Ramos (cell line): ENCODE data around the gene ATP2A3.
"Not testable (repeated sequence)": the region's sequence is repeated elsewhere in the genome, so short reads cannot be mapped to it uniquely, and the experiment has no call there.

Experiments
- in situ Hi-C: fragments of 300-500 bp; cut with MboI; formaldehyde crosslinking; loops from one replicate; pipeline ENCODE4 v1.14.3; 2022; ENCODE audit warnings: low sequenced_read_pairs; ENCODE audit not compliant: unreplicated experiment

The ATP2A3 gene

DNA sequence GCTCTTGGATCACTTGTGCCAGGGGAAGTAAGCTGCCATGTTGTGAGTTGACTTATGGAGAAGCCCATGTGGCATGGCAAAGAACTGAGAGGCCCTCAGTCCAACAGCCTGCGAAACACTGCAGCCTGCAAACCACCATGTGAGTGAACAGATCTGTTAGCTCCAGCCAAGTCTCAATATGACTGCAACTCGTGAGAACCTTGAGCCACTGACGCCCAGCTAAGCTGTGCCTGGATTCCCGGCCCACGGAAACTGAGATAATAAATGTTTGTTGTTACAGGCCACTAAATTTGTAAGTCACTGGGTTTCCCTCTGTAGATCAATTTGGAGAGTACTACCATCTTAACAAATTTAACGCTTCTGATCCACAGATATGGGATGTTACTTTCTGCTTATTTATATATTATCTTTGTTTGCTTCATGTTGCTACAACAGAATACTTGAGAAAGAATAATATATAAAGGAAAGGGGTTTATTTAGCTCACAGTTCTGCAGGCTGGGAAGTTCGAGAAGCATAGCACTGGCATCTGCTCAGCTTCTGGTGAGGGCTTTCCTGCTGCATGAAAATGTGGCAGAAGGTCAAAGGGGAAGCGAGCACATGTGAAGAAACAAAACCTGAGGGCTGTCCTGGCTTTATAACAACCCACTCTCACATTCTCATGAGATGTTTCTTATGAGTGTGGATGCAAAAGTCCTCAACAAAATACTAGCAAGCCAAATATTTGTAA lies 29.4 kb upstream of the ATP2A3 start:
- in situ Hi-C loops: no loop called here

DNA sequence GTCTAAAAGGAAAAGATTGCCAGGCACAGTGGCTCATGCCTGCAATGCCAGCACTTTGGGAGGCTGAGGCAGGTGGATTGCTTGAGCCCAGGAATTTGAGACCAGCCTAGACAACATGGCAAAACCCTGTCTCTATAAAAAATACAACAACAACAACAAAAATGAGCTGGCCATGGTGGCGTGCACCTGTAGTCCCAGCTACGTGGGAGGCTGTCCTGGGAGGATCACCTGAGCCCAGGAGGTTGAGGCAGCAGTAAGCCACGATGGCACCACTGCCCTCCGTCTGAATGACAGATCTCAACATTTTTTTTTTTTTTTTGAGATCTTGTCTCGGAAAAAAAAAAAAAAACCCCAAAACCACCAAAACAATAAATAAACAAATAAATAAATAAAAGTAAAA lies 28.1 kb upstream of the ATP2A3 start:
- in situ Hi-C loops: no loop called here

DNA sequence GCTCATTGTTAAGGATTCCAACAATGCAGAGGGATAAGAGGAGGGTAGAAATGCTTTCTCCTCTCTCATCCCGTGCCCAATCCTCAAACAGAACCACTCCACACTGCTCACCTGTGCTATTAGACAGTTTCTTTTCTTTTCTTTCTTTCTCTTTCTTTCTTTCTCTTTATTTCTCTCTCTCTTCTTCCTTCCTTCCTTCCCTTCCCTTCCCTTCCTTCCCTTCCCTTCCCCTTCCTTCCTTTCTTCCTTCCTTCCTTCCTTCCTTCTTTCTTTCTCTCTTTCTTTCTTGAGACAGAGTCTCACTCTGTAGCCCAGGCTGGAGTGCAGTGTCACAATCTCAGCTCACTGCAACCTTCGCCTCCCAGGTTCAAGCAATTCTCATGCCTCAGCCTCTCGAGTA lies 27.5 kb upstream of the ATP2A3 start:
- in situ Hi-C loops: not testable (repeated sequence)

DNA sequence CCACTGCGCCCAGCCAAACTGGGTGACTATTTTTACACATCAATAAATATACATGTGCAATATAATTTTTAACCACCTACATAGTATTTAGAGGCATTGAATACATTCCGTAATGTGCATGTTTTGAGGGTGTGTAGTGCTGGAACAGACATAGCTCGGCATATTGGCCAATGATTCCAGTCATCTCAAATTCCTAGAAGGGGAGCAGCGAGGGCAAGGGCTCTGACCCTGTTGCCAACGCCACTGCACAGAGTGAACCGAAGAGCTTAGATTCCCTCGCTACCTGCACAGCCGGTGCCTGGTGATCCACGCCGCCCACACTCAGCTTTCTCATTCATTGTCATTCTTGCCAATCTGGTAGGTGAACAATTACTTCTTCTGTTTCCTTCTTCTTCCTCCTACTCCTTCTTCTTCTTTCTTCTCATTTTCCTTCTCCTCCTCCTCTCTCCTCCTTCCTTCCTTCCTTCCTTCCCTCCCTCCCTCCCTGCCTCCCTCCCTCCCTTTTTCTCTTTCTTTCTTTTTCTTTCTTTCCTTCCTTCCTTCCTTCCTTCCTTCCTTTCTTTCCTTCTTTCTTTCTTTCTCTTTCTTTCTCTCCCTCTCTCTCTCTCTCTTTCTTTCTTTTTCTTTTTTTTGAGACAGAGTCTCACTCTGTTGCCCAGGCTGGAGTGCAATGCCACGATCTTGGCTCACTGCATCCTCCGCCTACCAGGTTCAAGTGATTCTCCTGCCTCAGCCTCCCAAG lies 26.3 kb upstream of the ATP2A3 start:
- in situ Hi-C loops: no loop called here

DNA sequence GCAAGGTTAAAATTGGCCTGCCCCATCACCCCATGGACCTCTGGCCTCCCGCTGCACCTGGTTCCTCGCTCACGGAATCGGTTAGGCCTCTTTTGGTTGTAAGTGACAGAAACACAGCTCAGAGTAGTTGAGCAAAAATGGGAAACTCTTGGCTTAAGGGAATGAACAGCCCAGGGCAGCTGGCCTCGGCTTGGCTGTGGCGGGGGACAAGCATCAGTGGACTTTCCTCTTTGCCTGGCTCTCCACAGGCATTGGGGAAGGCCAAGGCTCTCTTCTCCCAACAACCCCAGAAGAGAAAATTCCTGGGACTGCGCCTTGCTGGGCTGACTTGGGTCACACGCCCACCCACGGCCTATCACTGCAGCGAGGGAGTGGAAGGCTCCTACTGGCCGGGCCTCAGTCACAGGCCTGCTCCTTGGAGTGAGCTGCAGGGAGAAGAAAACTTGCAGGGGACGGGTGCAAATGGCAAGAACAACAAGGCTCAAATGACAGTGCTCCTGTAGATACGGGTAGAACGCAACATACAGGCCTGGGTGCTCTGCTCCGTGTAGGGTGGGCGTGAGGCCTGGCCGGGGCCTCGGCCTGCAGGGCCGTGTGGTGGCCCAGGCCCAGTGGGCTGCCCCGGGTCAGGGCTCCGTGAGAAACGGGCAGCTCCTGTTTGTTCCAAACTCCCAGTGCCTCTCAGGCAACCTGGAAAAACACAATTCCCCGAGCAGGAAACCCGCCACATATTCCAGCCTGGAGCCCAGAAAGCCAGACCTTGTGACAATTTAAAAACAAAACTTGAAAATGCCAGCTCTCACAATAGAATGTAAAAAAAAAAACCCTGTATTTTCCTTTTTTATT lies 25.0 kb upstream of the ATP2A3 start:
- in situ Hi-C loops: no loop called here

DNA sequence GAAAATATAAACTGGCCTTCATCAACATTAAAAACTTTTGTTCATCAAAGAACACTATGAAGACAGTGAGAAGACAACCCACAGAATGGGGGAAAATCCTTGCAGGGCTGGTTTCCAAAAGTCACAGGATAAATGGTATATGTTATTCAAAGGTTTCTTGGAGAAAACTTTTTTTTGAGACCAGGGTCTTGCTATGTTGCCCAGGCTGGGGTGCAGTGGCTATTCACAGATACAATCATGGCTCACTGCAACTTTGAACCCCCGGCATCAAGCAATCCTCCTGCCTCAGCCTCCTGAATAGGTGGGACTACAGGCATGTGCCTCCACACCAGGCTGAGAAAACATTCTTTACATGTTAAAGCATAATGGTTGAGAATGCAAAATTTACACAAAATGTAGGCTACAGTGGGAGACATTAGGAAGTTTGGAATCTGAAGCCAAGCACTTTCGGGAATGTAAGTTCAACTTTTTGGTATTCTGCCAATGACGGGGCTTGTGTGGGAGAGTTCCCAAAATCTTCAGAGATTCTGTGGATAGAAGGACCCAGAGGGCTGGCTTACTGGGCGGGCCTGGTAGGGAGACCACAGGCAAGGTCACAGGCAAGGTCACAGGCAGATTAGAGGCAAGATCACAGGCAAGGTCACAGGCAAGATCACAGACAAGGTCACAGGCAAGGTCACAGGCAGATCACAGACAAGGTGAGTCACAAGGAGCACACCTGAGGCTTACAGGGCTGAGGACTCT lies 24.2 kb upstream of the ATP2A3 start:
- in situ Hi-C loops: no loop called here

DNA sequence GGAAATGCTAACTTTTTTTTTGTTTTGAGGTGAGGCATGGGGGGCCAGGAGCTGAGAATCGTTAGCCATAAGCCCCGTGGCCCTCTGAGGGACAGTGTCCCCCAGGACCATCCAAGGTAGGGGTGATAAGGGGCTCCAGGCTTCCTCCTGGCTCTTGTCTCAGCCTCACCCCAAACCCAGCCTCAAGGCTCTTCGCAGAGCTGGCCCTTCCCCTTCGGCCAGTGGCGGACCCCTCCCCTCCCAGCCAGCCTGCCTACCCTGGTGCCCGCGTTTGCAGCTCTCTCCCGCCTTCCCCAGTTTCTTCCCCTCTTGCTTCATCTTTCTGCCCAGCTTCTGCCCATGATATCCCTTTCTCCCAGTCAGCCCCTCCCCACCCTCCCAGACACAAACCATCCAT lies 22.7 kb upstream of the ATP2A3 start:
- in situ Hi-C loops: no loop called here

DNA sequence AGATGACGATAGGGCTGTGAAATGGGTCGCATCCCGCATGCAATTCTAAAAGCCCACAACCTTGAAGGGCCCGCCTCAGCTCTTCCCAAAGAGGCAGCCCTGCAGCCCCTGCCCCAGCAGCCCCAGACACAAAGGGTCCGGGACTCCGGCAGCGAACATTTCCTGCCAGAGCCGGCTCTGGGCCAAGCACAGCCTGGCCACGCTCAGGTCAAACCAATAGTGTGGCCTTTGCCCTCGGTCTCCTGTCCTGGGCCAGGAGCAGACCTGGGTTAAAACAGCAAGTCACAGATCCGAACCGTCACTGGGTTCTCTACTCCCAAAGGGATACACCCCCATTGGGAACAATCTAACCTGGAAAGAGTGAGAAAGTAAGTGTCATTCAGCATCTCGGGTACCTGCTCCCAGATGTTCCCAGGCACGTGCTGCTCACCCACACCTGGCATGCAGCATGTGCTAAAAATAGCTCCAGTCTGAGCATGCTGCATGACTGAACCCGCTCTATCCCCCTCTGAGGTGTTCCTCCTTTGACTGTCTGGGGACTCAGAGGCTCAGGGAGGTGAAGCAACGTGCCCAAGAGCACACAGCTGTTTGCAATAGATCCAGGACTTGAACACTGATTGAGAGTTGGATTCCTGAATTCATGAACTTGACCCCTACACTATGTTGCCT lies 22.2 kb upstream of the ATP2A3 start:
- in situ Hi-C loops: no loop called here

DNA sequence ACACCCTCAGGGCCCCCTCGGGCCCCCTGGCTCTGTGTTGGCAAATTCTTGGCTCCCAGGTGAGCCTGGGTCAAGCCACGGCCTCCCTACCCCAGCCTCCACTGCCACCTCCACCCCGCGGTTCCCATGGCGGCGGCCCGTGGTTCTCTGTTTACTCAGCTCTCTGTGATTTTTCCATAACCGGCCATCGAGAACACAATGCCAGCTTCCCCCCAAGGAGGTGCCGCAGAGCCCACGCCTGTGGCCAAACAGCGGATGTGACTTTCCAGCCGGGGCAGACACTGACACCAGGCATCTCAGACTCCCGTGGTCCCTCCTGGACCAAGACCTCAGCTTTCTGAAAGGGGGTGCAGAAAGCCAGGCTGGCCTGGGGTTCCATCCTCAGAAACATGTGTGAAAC lies 21.6 kb upstream of the ATP2A3 start:
- in situ Hi-C loops: no loop called here

DNA sequence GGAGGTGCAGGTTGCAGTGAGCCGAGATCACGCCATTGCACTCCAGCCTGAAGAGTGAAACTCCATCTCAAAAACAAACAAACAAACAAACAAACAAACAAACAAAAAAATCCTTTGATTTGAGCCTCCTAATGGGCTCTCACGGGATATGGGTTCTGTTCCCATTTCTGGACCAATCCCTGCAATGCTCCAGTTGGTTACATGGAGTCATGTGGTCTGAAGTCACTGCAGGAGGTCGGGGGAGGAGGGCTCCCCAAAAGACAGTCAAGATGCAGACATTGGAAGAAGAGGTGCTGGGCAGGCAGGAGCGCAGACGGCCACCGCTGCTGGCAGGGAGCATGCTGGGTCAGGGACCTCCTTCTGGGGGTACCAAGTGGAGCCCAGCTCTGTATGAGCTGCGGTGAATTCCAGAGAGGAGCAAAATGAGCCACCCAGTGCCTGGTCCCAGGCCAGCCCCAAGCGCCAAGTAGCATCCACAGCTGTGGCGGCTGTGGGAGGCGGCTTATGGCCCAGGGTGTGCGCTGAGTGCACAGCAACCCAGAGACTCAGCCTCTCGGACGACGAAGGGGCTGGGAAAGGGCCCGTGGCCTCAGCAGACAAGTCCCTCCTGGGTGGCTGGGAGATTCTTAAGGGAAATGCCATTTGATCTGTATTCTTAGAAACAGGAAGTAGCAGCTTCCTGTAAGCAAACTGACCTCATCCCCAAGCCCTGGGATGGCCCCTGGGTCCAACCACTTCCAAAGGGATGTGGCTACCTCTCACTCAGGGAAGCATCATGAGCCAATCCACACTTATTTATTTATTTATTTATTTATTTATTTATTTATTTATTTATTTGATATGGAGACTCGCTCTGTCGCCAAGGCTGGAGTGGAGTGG lies 19.6 kb upstream of the ATP2A3 start:
- in situ Hi-C loops: no loop called here

DNA sequence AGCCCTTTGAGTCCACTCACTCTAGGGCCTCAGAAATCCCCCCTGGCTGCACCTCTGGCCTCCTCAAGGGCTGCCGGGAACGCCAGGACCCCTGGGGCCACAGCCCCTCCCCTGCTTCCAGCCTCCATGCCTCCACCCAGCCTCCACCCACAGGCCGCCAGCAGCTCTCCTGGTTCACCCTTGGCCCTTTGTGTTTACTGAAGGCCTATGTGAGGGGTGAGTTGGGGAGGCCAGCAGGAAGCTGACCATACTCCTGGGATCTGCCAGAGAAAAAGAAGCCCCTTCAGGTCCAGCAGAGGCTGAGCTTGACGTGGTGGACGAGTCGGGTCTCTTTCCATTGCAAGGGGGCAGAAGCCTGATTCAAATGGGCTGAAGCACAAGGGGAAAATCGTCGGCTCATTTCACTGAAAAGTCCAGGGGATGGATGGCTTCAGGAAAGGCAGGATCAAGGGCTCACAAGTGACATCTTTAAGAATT lies 18.3 kb upstream of the ATP2A3 start:
- in situ Hi-C loops: no loop called here

DNA sequence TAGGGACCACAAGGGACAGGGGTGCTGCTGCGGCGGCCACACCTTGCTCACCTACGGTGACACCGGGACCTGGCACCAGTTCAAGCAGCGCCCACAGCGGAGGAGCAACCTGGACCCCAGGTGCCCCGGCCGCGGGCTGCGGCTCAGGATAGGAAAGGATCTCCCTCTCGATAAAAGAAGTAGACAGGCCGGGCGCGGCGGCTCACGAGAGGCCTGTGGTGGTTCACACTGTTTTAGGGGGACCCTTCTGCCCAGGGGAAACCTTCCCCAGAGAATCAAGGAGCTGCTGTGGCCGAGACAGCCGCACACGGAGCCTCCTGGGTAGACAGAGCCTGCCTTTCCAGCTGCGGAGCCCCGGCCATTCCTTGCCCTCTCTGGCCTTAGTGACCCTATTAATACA lies 17.9 kb upstream of the ATP2A3 start:
- in situ Hi-C loops: no loop called here

DNA sequence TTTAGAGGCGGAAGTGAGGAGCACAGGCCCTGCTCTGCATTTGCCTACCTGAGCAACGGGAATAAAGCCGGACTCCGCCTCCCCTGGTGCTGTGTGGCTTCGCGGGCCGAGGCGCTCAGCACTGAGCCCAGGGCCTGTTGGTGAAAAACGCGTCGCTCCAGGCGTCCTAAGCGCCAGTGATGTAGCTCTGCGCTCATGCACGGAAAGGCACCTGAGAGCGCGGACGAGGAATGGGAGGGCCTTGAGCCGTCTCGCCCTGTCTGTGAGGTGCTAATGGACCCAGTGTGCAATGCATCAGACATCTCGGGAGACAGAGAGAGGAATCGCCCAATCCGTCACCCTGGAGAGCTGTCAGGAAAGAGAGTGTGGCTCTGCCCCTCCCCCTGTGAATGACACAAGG lies 17.2 kb upstream of the ATP2A3 start:
- in situ Hi-C loops: no loop called here

DNA sequence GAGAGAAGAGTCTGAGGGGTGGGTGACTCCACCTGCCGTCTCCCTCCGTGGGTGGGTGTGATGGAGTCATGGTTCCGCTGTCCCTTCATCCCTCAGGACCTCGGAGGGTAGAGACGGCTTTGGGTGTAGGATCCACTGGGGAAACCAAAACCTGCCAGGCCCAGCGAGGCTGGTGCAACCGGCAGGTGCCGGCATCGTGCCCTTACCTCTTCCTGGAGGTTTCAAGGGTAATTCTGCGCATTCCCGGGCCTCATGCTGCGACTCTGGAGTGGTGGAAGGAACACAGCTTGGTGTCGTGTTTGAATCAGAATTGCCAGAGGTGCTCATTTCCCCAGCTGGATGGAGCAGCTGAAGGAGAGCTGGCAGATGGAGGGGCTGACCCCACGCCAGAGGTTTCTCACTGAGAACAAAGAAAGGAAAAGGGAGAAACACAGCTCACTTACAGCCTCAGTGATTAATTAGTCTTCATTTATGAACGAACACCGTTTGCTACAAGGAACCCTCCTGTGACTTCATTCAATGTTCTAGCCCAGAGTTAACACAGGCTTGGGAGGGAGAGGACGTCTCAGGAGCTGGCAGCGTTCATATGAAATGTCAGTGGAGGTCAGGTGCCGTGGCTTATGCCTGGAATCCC lies 16.3 kb upstream of the ATP2A3 start:
- in situ Hi-C loops: no loop called here

DNA sequence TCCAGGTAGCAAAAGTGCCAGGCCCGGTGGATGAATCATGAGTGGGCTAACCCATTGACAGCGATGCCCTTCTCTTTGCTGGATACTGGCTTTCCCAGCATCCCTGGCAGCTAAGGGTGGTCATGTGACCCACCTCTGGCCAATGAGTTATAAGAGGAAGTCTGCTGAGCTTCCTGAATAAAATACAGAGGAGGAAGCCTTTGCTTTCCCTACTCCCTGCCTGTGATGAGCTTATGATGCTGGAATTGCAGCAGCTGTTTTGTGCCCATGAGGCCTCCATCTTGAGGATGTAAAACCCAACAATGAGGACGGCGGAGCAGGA lies 15.0 kb upstream of the ATP2A3 start:
- in situ Hi-C loops: no loop called here

DNA sequence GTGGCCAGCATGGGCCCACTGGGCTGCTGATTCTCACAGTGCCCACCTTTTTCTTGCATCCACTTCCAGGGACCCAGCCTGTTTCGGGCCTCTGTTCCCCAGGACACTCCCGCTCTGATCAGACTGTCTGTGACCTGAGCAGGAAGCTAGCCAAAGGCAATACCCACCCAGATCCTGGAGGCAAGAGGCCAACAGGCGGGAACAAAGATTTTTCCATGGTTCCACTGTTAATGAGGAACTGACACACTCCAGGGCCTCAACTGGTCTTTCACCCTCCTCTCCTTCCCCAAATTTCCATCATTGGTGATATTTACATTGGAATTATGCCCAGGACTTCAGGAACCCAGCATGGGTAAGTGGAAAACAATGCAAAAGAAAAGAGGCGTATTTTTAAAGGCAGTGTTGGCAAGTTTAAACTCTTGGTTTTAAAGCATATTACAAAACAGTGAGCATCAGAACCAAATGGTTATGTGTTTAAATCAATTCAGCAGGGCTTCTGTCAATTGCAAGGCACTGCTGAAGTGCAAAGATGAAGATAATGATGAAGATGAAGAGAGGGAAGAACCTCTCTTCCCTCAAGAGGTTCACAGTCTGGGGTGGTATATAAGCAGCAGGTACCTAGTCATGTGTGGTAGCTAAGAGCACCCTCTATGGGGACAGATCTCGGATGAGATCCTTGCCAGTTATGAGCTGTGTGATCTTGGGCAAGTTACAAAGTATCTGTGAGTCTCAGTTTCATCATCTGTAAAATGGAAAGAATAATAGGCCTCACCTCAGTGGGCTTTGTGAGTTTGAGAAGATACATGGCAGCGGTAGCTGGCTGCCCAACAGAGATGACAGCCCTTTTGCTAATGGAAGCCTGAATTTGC lies 14.4 kb upstream of the ATP2A3 start:
- in situ Hi-C loops: no loop called here

DNA sequence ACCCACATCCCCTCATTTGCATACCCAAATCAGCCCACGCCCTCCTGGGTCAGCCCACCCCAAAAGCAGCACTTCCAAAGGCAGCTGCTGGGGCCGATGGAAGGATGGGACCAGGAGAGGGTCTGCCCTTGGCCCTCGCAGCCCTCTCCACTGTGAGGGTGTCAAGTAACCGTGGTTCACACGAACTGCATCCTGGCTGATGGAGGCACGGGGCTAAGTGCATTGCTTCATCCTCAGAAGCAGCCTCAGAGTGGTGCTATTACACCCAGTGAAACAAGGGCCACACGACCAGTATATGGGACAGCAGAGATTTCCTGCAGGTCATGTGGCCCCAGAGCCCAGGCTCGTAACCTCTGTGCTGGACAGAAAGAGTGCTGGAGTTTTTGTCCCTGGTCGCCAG lies 13.2 kb upstream of the ATP2A3 start:
- in situ Hi-C loops: no loop called here
